Stimulated activated CD4-positive, alpha-beta T cell treated with anti-CD3 and anti-CD28 coated beads, Interleukin-1b, Interleukin-23, amount 100 ng/mL, for 48 hours (primary cell): Measurements from ENCODE around the gene TNNI3.
"Not testable (repeated sequence)": the region's sequence is repeated elsewhere in the genome, so short reads cannot be mapped to it uniquely, and the experiment has no call there.

ENCODE experiments used
- DNase-seq: peaks from one replicate; pipeline ENCODE4 v3.0.0-alpha.2; 2020

The TNNI3 gene

GRCh38 chr19:55157064-55157908, at the start of gene TNNI3:
Gene TNNI3 (minus strand): TSS chr19:55157732. CDS start chr19:55157589, 143 bp downstream.
- no peak for DNase-seq

GRCh38 chr19:55206664-55207500, 49.4 kb upstream of the TNNI3 start:
- DNase-seq: peak; percentile 57

DNA sequence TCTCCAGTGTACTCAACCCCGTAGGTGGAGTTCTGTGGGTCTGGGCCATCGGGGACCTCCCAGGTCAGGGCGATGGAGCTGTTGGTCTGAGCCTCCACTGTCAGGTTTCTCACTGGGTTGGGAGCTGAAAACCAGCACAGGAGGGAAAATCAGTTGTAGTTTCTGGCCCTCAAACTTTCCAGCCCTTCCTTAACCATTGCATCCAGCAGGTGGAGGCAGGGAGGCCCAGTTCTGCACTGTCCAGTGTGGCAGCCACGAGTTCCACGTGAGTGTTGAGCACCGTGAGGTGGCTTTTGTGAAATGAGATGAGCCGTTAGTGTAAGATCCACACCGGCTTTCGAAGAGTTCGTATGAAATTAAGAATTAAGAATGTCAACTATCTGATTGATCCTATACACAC, 44.7 kb upstream of the TNNI3 start:
- not testable (repeated sequence) for DNase-seq

DNA sequence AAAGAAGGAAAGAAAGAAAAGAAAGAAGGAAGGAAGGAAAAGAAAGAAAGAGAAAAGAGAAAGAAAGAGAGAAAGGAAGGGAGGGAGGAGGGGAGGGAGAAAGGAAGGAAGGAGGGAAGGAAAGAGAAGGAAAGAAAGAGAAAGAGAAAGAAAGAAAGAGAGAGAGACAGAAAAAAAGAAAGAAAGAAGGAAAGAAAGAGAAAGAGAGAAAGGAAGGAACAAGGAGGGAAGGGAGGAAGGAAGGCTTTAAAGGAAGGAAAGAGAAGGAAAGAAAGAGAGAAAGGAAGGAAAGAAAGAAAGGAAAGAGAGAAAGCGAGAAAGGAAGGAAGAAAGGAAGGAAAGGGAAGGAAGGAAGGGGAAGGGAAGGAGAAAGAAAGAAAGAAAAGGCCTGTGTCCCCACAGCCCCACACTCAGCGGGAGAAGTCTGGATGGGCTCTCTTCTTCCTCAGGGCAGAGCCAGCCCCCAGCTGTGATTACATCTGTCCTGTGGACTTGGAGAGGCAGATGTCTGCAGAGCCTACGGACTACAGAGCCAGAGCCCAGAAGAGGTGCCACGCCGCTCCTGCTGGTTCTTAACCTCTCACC, 42.2 kb upstream of the TNNI3 start:
- no peak for DNase-seq

DNA sequence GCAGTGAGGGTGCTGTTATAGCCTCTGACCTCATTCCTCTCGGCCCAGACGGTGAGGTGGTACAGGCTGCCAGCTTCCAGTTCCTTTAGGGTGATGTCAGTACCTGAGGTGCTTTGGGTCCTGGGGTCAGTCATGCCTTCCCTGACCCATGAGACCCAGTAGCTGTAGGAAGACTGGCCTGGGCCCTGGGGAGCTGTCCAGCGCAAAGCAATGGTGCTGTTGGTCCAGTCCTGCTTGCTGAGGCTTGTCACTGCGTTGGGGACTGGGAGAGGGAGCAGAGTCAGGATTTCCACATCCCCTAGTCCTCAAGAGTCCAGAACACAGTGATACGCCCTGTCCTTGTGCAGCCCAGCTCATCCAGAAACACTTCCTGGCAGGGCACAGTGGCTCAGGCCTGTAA, 41.1 kb upstream of the TNNI3 start:
- no peak for DNase-seq

DNA sequence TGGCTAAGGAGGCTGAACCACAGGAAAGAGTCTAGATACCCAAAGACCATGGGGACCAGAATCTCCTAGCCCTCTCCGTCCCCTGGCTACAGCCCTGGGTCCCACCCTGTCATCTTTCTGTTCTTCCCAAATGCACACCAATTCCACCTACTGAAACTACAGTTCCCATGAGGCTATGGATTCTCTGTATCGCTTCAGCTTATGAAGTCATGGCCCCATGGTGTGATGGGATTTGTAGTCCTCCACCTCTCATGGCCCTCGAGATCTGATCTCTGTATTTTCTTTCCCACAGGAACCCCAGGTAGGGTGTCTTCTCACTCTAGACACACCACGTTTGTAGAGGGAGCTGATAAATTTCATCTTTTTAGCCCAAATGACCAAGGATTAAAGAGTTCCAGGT, 40.0 kb upstream of the TNNI3 start:
- DNase-seq: no peak

GRCh38 chr19:55196803-55197202, 39.3 kb upstream of the TNNI3 start:
- no peak for DNase-seq

DNA sequence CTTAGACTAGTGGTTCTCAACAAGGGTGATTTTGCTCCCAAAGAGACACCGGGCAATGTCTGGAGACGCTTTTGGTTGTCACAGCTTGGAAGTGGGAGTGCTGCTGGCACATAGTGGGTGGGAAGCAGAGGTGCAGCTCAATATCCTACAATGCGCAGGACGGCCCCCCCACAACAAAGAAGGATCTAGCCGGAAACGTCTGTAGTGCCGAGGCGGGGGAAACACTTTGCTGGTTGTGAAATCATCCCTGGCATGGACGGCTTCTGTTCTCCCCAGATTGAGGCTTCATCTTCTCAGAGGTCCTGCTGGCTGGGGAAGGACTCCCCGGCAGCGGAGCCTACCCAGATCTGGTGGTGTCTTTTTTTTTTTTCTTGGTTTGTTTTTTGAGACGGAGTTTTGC, 35.9 kb upstream of the TNNI3 start:
- no peak for DNase-seq

GRCh38 chr19:55189403-55189835, 31.9 kb upstream of the TNNI3 start:
- no peak for DNase-seq

GRCh38 chr19:55188625-55189024, 31.1 kb upstream of the TNNI3 start:
- no peak for DNase-seq

DNA sequence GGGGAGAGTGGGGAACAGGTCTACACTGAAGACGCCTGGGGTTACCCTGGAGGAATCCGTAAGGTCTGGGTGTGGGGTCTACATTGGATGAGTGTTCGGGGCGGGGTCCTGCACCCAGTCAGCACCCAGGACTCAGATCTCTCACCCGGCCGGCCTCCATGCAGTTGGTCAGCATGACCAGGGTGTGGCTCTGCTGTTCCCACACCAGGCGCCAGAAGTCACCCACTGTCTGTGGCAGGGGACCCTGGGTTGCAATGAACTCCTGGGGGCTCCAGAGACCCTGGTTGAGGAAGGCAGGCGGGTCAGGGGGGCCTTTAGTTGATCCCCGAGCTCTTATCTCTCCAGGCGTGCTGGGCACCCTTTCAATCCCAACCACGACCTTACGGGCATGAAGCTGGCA, 28.5 kb upstream of the TNNI3 start:
- no peak for DNase-seq

DNA sequence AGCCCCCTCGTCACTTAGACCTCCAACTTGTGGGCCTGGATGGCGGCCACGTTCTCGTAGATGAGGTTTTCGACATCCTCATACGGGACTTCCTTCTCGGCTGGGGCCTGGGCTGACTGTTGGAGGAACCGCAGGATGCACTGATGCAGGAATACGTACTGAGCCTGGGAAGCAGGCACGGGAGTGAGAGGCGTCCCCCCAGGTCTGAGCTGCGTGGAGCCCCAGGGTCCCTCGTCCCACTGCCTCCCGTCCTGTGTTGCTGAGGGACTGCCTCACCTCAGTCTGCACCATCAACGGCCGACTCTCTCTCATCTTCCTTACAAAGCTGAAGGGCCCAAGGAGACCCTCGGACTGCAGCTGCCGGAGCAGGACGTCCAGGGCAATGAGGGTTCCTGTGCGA, 24.2 kb upstream of the TNNI3 start:
- DNase-seq: no peak

- DNase-seq: peak; percentile 49
Measured at GRCh38 chr19:55179606-55180484, 22.3 kb upstream of the TNNI3 start, which contains the start of gene SYT5. Gene SYT5 (minus strand): TSS chr19:55180289. CDS start chr19:55179041, 1,248 bp downstream.

GRCh38 chr19:55178781-55179599, 21.5 kb upstream of the TNNI3 start:
- peak; percentile 88 for DNase-seq

DNA sequence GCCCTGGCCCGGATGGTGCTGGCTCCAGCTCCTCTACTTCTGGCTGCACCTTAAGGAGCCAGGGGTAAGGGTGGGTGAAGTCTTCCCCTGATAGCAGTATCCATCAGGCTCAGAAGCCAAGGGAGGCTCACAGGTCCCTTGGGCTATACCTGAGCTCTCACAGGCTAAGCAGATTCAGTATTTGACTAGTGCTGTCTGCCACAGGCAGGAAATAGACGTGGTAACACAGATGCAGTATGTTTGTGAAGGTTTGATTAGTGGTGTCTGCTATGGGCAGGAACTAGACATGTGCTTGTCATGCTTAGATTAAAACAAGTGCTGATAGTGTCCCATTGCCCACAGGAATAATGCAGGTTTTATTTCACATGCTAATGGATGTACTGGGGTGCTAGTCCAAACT, 18.5 kb upstream of the TNNI3 start:
- no peak for DNase-seq

GRCh38 chr19:55175117-55175867, 17.8 kb upstream of the TNNI3 start:
- no peak for DNase-seq

- no peak for DNase-seq
Measured at GRCh38 chr19:55174425-55175116, 17.0 kb upstream of the TNNI3 start.

DNA sequence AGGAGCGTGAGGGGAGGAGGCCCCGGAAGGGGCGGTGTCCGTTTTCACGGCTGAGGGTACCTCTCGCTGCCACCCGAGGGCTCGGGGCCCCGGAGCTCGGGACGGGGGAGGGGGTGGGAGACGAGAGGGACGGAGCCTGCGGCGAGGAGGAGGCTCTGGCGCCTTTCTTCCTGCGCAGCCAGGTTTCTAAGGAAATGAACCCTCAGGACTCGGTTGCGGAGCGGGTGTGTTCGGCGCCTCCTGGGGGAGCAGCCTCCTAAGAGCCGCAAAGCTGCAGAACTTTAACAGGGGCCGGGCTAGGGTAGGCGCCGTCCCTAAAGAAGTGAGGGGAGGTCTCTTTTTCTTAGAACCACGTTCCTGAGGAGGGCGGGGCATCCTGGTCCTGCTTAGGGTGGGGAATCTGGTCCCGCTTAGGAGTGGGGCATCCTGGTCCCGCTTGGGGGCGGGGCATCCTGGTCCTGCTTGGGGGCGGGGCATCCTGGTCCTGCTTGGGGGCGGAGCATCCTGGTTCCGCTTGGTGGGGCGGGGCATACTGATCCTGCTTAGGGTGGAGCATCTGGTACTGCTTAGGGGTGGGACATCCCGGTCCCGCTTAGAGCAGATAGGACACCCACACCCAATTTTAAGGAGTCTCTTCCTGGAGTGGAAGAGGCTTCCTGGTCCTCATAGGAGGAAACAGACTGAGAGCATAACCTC, 16.3 kb upstream of the TNNI3 start:
- peak; percentile 53 for DNase-seq

- no peak for DNase-seq
Measured at GRCh38 chr19:55173186-55173713, 15.7 kb upstream of the TNNI3 start.
